BE2C (cell line): ENCODE data around the gene RANBP3L. TPM values are rescaled to one million over a fixed set of nuclear protein-coding genes. Genes with fewer than 3 reads are reported as not detected.
"Not testable (repeated sequence)": the region's sequence is repeated elsewhere in the genome, so short reads cannot be mapped to it uniquely, and the experiment has no call there.

Source experiments
- DNase-seq: peaks from one replicate; pipeline ENCODE4 v3.0.0-alpha.2; 2020
- H3K27me3 ChIP-seq: fragments of 250-450 bp; sonication (Bioruptor Pico); 2 replicates; pipeline ENCODE4 v1.5.1; 2020; ENCODE audit warnings: mild to moderate bottlenecking
- H3K36me3 ChIP-seq: fragments of 250-450 bp; sonication (Bioruptor Pico); 2 replicates; pipeline ENCODE4 v1.5.1; 2020; ENCODE audit warnings: mild to moderate bottlenecking
- H3K4me1 ChIP-seq: fragments of 250-450 bp; sonication (Bioruptor Pico); 2 replicates; pipeline ENCODE4 v1.5.1; 2020
- H3K4me3 ChIP-seq: 2 replicates; pipeline ENCODE4 v1.5.1; 2011; ENCODE audit warnings: low read depth, low read length
- H3K9me3 ChIP-seq: fragments of 250-450 bp; sonication (Bioruptor Pico); 2 replicates; pipeline ENCODE4 v1.5.1; 2020
- CTCF ChIP-seq: IDR thresholded peaks from 2 replicates; pipeline ENCODE4 v1.5.1; 2012; ENCODE audit warnings: mild to moderate bottlenecking, low read depth, low read length
- polyA plus RNA-seq: library from polyadenylated mRNA; unstranded; fragments of >200 nt; gene quantifications from one replicate; pipeline ENCODE4 v1.2.1, GENCODE V29; 2012; ENCODE audit warnings: low read depth, missing spikeins; ENCODE audit not compliant: insufficient read length, insufficient read depth

The RANBP3L gene, protein sequence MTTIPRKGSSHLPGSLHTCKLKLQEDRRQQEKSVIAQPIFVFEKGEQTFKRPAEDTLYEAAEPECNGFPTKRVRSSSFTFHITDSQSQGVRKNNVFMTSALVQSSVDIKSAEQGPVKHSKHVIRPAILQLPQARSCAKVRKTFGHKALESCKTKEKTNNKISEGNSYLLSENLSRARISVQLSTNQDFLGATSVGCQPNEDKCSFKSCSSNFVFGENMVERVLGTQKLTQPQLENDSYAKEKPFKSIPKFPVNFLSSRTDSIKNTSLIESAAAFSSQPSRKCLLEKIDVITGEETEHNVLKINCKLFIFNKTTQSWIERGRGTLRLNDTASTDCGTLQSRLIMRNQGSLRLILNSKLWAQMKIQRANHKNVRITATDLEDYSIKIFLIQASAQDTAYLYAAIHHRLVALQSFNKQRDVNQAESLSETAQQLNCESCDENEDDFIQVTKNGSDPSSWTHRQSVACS
- not detected for polyA plus RNA-seq

DNA sequence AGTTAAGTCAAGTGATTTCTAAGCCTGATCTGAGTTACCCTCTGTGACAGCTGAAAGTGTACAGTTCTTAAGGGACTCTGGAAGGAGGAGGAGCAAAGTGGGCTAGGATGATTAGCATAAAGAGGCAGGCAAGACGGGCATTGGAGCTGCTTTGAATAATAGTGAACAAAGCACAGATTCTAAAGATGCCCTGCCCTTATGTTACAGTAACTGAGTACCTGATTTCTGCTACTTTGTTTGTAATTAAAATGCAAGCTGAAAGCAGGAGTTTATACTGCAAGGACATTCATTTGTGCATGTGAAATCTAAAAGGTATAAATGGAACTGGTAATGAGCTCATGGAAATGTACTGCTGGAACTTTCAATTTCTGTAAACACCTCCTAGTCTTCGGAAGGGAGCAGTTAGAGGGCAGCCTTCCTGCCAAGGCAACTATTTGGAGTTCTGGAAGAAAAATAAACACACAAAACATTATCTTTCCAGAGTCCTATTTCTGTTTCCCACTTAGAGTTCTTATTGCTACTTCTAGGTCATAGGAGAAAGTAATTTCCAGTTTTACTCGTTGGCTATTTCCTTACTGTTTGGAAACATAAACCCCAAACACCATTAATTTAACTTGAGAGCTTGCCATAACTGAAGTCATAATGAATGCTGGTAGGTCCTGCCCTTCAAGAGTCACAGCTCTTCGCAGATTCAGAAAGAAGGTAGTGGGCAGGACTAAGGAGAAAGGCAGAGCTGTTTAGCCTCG is at the start of gene RANBP3L:
RANBP3L (minus strand) TSS at position 45 of the 746 bp plus-strand sequence. CDS start 486 bp downstream, outside the sequence.
- no peaks in the 10 kb centered on the region for H3K4me1 ChIP-seq
- DNase-seq: no peak
- H3K9me3 ChIP-seq: no peaks in the 10 kb centered on the region
- H3K4me3 ChIP-seq: no peak within 1 kb of the TSS
- TF ChIP-seq CTCF: no peak
- H3K36me3 ChIP-seq: no peaks in the 10 kb centered on the region
- no peaks in the 10 kb centered on the region for H3K27me3 ChIP-seq

DNA sequence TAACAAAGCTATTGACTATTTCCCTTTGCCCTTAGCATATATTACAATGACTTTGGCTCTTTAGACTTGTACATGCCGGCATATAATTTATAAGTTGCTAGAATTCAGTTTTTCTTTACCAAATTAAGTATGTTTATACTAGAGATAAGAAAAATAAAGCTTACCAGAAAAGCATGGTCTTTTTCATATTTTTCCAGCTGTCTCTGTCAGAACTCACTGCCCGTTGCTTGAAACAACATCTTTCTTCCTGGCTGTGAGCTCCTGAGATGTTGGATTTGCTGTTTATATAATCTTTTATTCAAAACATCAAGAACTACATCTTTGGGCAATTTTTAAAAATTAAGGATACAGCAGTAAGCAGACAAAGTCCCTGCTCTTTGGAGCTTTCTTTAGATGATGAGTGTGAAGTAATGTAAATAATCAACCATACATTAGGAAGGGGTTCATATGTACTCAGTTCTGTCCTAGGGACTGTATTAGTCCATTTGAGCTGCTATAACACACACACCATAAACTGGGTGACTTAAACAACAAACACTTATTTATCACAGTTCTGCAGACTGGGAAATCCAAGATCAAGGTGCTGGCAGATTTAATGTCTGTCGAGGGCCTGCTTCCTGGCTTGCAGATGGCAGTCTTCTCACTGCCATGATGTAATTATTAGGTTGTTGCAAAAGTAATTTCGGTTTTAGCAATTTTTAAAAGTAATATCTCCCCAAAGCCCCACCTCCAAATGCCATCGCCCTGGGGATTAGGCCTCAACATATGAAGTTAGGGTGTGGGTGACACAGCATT is 45.4 kb upstream of the RANBP3L start:
- no peak for DNase-seq
- Histone ChIP-seq H3K36me3 (no peaks in the 10 kb centered on the region), H3K27me3 (peaks cover 3% of the 10 kb centered on the region; the same call in 1 of the 2 replicates), H3K4me3 (no peak overlapping the region), H3K9me3 (no peaks in the 10 kb centered on the region; the same call in 1 of the 2 replicates), H3K4me1 (no peaks in the 10 kb centered on the region)
- TF ChIP-seq CTCF: no peak

DNA sequence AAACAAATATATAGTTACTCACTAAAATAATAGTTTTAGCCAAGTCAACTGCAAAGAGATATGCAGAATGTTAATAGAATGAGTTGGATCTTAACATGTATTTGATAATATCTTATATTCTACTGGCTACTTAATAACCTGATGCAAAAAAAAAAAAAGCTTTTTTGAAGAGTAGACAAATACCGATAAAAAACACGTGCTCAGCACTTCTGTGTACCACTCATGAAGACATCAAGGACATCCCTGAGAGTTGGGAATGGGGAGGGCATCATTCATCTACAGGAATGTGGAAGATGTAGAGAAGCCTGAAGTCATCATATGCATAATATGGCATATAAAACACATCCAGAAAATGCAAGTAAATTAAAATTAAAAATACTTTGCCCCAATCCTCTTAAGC is 43.2 kb upstream of the RANBP3L start:
- no peak for TF ChIP-seq CTCF
- H3K9me3 ChIP-seq: no peaks in the 10 kb centered on the region; the same call in 1 of the 2 replicates
- no peak for DNase-seq
- no peak overlapping the region for H3K4me3 ChIP-seq
- no peaks in the 10 kb centered on the region for H3K4me1 ChIP-seq
- H3K27me3 ChIP-seq: peaks cover 3% of the 10 kb centered on the region; the same call in 1 of the 2 replicates
- no peaks in the 10 kb centered on the region for H3K36me3 ChIP-seq

DNA sequence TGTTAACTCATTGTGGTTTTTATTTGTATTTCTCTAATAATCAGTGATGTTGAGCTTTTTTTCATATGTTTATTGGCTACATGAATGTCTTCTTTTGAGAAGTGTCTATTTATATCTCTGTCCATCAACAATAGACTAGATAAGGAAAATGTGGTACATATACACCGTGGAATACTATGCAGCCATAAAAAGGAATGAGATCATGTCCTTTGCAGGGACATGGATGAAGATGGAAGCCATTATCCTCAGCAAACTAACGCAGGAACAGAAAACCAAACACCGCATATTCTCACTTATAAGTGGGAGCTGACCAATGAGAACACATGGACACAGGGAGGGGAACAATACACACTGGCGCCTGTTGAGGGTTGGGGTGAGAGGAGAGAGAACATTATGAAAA is 40.0 kb upstream of the RANBP3L start:
- H3K4me1 ChIP-seq, H3K36me3 ChIP-seq, DNase-seq, H3K27me3 ChIP-seq, H3K4me3 ChIP-seq, H3K9me3 ChIP-seq: not testable (repeated sequence)

- H3K36me3 ChIP-seq: no peaks in the 10 kb centered on the region
- no peak for DNase-seq
- no peaks in the 10 kb centered on the region for H3K27me3 ChIP-seq
- no peaks in the 10 kb centered on the region for H3K4me1 ChIP-seq
- H3K9me3 ChIP-seq: no peaks in the 10 kb centered on the region
- H3K4me3 ChIP-seq: no peak overlapping the region
- no peak for TF ChIP-seq CTCF
Measured at GRCh38 chr5:36337597-36337996, 35.9 kb upstream of the RANBP3L start.

- H3K9me3 ChIP-seq: no peaks in the 10 kb centered on the region
- TF ChIP-seq CTCF: no peak
- DNase-seq: no peak
Measured at GRCh38 chr5:36334315-36334714, 32.6 kb upstream of the RANBP3L start.

DNA sequence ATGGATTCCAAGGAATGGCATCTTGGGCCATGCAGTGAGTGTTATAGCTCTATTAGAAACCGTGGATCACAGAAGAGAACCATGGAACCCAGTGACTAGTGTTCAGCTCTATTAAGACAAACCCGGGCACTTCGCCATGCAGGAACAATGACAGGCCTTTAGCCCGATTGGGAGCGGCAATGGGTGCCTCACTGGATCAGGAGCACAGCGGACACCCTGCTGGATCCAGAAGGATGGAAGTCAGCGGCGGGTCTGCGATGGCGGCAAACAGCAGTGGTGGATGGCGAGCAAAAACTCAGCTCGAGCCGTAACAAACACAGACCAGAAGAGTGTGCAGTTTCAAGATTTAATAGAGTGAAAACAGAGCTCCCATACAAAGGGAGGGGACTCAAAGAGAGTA is 31.0 kb upstream of the RANBP3L start:
- not testable (repeated sequence) for H3K27me3 ChIP-seq, H3K36me3 ChIP-seq, H3K4me3 ChIP-seq, DNase-seq, H3K9me3 ChIP-seq, H3K4me1 ChIP-seq

More at GRCh38 chr5:36334315-36334714, 32.6 kb upstream of the RANBP3L start:
- Histone ChIP-seq H3K27me3 (no peaks in the 10 kb centered on the region), H3K36me3 (no peaks in the 10 kb centered on the region), H3K4me3 (no peak overlapping the region), H3K4me1 (no peaks in the 10 kb centered on the region)
